HepG2 (cell line): ENCODE data around the gene UBE2M.

Source experiments
- CHD2 ChIP-seq: IDR thresholded peaks from 2 replicates; pipeline ENCODE4 v1.6.1; 2011; ENCODE audit warnings: low read depth, low read length, improper control_type of control experiment
- JUN ChIP-seq: sonication (generic); formaldehyde crosslinking; IDR thresholded peaks from 2 replicates; pipeline ENCODE4 v1.4.0; 2020; ENCODE audit warnings: mild to moderate bottlenecking, missing genetic modification reagents
- MAF1 ChIP-seq: sonication (generic); formaldehyde crosslinking; IDR thresholded peaks from 2 replicates; pipeline ENCODE4 v1.5.0; 2020; ENCODE audit warnings: missing genetic modification reagents, borderline replicate concordance
- MYC ChIP-seq: sonication (generic); formaldehyde crosslinking; IDR thresholded peaks from 2 replicates; pipeline ENCODE4 v1.9.0; 2021; ENCODE audit warnings: missing genetic modification reagents, borderline replicate concordance
- NBN ChIP-seq: fragments of 450-650 bp; conservative IDR thresholded peaks from 2 replicates; pipeline ENCODE4 v1.6.1; 2017

DNA sequence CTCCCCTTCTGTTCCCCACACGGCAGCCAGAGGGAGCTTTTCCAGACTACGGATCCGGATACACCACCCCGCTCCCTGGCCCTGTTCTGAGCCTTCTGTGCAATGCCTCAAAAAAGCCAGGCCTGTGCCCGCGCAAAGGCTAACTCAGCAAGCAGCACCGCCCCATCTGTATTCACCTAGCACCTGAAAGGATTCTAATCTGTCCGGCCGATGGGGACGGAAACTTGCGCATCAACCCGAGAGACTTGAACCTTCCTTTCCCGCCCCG is 39.4 kb downstream of the UBE2M start:
- TF ChIP-seq CHD2, result no peak
- no peak for TF ChIP-seq MAF1 (CRISPR knock-in tag)
- TF ChIP-seq NBN, result no peak
- TF ChIP-seq MYC (CRISPR knock-in tag), result no peak
- no peak; the same call in 1 of the 2 replicates for TF ChIP-seq JUN (CRISPR knock-in tag)
